NCI-H446 treated with DMSO at 0.1 percent for 48 hours (cell line): Measurements from ENCODE around the gene MN1.
"Not testable (repeated sequence)": the region's sequence is repeated elsewhere in the genome, so short reads cannot be mapped to it uniquely, and the experiment has no call there.

Experiments
- DNase-seq: peaks from one replicate; lab custom pipeline; 2025; lab: John Stamatoyannopoulos, UW

The MN1 gene

DNA sequence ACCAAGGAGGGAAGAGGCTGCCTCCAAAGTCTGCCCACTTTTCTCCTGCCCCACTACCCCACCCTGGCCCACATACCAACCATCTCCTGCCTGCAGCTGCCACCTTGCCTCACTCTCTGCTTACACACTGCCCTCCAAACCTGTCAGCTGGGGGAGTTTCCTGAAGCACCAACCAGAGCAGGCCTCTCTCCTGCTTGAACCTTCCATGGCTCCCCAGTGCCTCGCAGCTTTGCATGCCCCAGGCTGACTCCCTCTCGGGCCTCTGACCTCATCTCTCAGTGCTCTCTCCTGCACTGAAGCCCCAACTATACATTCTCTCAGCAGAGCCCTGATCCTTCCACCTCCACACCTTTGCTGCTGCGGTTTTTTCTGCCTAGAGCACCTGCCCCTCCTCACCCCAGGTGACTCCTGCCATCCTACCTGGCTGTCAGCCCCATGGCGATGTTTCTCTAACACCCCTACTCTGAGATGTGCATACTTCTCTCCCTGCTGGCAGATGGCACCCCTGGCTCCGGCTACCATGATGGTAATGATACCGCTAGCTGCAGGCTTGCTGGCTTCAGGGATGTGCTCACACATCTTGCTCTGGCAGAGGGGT lies 43.5 kb downstream of the MN1 start:
- DNase-seq = no peak

DNA sequence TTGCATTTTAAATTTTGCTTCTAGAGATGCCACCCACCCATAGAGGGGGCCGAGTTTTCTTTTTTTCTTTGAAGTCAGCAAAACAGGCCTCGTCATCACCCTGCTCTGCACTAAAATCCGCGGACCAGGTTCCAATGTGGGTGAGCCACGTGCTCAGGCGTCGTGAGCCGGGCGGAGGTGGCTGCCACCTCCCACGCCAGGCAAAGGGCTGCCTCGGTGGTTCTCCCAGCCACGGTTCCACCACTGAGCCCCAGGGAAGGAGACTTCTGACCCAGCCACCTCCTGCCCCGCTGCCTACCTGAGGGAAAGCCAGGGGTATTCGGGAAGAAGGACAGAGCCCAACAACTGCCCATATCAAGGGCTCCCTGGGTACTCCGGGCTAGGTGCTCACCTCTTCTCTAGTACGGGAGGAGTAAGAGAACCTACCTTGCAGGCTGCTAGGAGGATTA lies 45.3 kb downstream of the MN1 start:
- DNase-seq = no peak

DNA sequence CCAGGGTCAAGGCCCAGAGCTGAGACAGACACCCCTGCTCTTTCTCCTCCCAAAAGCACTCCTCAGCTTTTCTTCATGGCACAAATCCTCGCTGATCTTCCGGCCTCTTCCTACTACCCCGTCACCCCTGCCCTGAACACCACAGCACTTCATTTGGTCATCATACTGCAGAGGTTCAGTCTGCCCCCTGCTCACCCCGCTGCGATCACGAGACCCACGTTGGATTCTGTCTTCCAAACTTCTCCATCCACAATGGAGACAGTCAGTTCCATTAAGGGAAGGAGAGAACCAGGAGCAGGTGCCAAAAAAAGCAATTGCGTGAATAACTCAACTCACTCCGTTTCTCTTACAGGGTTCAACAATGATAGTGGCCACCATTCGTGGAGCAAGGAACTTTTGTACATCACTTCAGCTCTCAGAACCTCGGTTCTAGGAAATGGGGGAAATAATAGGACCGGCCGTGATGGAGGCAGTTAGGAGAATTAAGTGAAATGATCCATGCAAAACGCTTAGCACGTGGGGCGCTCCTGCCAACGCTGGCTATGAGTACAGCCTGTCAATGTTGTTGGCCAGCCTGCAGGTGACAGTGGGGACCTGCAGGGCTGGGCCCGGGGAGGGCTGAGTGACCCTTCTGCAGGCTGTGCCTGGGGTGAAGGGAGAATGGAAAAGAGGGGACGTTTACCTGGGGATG lies 45.9 kb downstream of the MN1 start:
- DNase-seq = peak; percentile 30

- DNase-seq = no peak
Observed at GRCh38 chr22:27754888-27755480, 46.6 kb downstream of the MN1 start.

DNA sequence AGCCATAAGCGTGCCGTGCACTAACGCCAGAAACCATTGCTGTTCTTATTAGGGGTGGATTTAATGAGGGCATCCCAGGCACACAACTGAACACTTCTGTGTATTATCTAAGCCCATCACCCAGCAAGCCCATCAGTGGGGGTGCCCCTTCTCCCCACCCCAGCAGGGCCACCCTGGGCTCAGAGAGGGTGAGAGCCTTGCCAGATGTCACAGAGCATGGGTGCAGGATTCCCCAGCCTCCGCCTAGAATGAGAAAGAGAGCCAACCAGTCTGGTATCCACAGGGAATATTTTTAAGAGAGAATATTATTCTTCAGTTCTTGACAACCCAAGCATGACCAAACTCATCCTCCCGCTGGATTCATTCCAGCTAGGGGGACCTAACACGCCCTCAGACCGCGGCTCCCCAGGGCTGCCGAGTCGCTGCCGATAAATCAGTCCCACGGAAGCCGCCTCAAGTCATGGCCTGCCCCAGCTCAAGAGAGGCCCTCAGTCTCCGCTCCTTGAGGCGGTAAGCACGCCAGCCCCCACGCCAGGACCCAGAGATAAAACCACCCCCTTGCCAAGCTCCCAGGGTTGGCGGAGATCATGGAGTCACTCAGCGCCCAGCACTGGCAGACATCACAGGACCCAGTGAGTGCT lies 47.2 kb downstream of the MN1 start:
- DNase-seq = peak; percentile 85

GRCh38 chr22:27752771-27753170 lies 48.8 kb downstream of the MN1 start:
- no peak for DNase-seq

DNA sequence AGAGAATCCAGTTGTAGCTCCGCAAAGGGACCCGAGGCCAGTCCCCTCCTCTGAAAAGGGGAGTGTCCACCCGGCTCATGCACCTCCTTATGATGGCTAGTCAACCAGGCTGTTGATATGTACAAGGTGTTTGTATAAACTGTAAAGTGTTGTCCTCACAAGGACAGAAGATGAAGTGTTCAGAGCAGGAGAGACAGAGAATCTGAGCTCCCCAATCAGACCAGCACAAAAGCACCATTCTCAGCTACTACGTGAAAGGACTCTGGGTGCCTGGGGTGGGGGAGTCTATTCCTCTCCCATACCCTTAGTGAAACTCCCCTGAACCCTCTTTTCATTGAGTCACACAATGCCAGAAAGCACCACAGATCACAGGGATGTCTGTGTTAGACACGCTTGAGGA lies 49.4 kb downstream of the MN1 start:
- DNase-seq = no peak

DNA sequence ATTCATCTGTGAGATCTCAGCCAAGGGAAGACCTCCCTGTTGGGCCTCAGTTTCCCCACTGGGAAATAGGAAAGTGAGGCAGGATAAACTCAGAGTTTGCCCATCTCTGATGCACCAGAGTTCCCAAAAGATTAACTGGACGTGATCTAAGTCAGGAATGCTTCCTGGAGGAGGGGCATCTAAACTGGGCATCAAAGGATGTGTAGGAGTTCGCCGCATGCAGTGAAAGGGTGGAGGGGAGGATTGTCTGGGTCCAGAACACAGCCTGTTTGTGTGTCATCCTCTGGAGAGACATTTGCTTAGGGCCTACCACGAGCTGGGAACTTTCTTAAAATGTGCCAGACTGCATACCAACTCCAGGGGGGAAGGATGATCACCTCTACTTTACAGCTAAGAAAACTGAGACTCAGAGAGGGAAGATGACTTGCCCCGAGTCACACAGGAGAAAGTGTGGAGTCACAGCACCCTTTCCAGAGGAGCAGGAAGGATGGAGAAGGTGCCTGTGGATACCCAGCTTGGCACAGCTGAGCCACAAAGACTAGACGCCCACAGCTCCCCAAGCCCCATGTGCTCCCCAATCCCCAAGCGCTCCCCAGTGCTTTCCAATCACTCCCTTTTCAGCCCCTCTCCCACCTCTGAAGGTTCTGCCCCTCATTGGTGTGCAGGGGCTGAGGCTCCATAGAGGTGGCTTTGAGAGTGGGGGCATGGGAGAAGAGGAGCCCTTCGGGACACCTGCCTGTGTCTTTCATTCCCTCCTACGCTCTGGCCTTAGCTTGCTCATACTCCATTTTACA lies 50.1 kb downstream of the MN1 start:
- no peak for DNase-seq

- no peak for DNase-seq
Observed at GRCh38 chr22:27750584-27751265, 50.8 kb downstream of the MN1 start.

DNA sequence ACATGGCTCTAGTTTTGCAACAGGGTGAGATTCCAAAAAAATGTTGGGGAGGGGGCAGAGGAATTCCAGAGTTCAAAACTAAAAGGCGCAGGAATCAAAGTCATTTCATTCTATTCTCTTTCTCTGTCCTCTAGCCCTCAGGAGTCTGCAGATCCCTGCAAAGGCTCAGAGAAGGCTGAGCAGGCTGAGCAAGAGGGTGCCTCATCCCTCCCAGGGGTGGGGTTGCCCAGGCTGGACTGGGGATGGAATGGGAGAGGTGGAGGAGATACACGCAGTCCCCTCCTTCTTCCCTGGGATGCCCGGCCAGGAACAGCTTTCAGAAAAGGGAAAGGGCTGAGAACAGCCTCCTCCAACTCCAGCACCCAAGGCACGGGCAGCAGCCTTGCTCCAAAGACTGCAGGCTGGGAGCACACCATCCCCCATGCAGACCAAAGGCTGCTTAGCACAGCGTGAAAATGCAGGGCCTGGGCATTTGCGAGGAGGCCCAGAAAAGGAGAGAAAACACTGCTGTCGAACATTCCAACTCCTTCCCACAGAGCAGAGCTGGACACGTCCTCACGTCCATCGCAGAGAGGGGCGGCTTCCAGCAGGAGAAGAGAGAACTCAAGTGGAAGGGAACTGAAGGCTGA lies 51.8 kb downstream of the MN1 start:
- DNase-seq = no peak

- DNase-seq = no peak
Observed at GRCh38 chr22:27748751-27749191, 52.8 kb downstream of the MN1 start.

DNA sequence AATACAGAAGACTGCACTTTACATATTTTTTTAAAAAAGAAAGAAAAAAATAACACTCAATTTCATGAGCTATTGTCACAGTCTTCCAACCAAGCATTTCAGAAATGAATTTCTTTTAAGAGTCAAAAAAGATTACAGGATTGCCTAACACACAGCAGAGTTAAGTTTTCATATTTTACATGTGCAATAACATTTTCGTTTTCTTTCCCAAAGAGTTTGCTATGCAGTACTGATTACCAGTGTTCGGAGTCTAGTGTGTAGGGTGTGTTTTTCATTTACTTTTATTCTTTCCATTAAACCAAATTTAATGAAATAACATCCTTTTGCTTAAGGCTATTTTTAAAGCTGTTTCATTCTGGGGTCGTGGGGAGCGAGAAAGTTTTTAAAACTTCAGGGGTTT lies 53.2 kb downstream of the MN1 start:
- no peak for DNase-seq

DNA sequence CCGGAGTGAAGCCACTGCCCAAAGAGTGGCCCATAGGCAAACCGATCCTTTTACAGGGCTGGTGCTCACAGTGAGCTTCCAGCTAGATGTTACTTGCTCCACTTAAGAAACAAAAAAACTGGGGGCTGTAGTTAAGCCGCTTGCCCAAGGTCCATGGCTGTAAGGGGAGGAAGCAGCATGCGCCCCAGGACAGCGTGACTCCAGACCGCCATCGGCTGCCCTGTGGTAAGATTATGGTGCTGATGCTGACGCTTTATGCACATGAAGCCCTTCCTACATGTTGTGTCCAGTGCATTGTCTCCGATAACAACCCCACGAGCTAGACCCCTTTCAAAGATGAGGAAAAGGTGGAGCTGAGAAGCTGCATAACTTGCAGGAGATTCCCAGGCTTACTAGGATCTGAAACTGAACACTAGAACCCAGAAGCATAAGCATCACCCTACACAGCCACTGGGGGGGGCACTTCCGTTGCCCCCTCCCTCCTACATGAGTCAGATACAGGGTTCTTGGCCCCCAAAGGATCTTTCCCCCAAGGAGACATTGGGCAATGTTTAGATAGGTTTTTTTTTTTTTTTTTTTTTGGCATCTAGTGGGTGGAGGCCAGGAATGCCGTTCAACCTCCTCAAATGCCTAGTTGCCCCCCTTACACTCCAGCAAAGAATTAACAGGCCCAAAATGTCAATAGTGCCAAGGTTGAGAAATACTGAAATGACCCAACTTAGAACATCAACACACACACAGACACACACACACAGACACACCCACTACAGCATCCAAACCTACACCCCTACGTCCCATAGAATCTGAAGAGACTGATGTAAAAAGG lies 53.9 kb downstream of the MN1 start:
- no peak for DNase-seq

- no peak for DNase-seq
Observed at GRCh38 chr22:27746918-27747317, 54.6 kb downstream of the MN1 start.

- no peak for DNase-seq
Observed at GRCh38 chr22:27745809-27746208, 55.7 kb downstream of the MN1 start.

DNA sequence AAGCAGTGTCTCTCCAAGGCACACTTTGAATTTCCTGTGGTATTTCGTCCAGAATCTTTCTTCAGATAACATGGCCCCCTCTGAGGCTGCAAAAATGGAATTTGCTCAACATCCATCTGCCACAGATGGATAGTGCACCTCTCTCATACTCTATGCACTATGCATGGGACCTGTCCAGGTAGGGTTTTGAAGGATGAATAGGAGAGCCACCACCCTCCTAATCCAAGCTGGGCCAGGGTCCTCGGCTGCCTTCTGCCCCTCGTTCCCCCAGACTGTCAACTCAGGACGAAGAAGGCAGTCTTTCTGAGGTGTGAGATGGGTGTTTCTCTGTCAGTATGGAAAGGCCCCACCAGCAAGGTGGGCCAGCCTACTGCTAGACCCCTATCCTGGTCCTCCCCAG lies 56.4 kb downstream of the MN1 start:
- DNase-seq = no peak

GRCh38 chr22:27744078-27744477 lies 57.5 kb downstream of the MN1 start:
- DNase-seq = not testable (repeated sequence)

DNA sequence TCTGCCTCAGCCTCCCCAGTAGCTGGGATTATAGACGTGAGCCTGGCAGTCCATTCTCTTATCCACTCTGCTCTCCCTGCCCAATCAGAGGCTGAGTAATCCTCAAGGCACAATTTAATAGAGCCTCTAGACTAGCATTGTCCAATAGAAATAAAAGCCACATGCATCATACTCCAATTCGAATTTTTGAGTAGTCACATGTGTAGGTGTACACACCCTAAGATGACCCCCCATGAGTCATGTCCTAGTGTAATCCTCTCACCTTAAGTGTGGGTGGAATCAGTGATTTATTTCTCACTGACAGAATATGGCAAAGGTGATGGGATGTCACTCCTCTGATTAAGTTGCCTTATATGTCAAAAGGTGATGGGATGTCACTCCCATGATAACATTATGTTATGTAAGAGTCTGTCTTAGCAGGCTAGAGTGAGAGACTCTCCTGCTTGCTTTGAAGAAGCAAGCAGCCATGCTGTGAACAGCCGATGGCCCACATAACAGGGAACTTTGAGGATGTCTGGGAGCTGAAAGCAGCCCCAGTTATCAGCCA lies 61.3 kb downstream of the MN1 start:
- DNase-seq = no peak

GRCh38 chr22:27737521-27737920 lies 64.0 kb downstream of the MN1 start:
- no peak for DNase-seq

- no peak for DNase-seq
Observed at GRCh38 chr22:27734066-27734465, 67.5 kb downstream of the MN1 start.
